Trophoblast cell (in vitro differentiated cells and primary cell): ENCODE results near the gene LTBR.
A peak's percentile ranks its signal among the peaks of the same experiment; 100 is the strongest.
"Not testable (repeated sequence)": the region's sequence is repeated elsewhere in the genome, so short reads cannot be mapped to it uniquely, and the experiment has no call there.

Experiments
- DNase-seq, 2 donors: peaks; one replicate each; pipeline ENCODE4 v3.0.0-alpha.2; 2016
- H2AFZ ChIP-seq: 2 replicates; pipeline ENCODE4 v1.6.1; 2013; ENCODE audit warnings: low read length, moderate library complexity, mild to moderate bottlenecking; ENCODE audit not compliant: insufficient read depth, poor library complexity
- H2AK5ac ChIP-seq: 2 replicates; pipeline ENCODE4 v1.6.1; 2013; ENCODE audit warnings: mild to moderate bottlenecking, low read length
- H2BK120ac ChIP-seq: 2 replicates; pipeline ENCODE4 v1.6.1; 2013; ENCODE audit warnings: low read length, mild to moderate bottlenecking, moderate library complexity; ENCODE audit not compliant: insufficient read depth, poor library complexity
- H2BK12ac ChIP-seq: 2 replicates; pipeline ENCODE4 v1.6.1; 2013; ENCODE audit warnings: mild to moderate bottlenecking, low read length, moderate library complexity
- H2BK5ac ChIP-seq: 2 replicates; pipeline ENCODE4 v1.6.1; 2013; ENCODE audit warnings: low read length, low read depth, moderate library complexity, mild to moderate bottlenecking; ENCODE audit not compliant: poor library complexity
- H3K14ac ChIP-seq: 2 replicates; pipeline ENCODE4 v1.6.1; 2013; ENCODE audit warnings: mild to moderate bottlenecking, low read length
- H3K18ac ChIP-seq: 2 replicates; pipeline ENCODE4 v1.6.1; 2013; ENCODE audit warnings: mild to moderate bottlenecking, low read length
- H3K23ac ChIP-seq: 2 replicates; pipeline ENCODE4 v1.6.1; 2013; ENCODE audit warnings: low read length
- H3K27ac ChIP-seq: 2 replicates; pipeline ENCODE4 v1.5.1; 2013; ENCODE audit warnings: low read depth, mild to moderate bottlenecking, inconsistent platforms, low read length, moderate library complexity
- H3K27me3 ChIP-seq: 2 replicates; pipeline ENCODE4 v1.6.1; 2013; ENCODE audit warnings: inconsistent platforms, mild to moderate bottlenecking, low read length, moderate library complexity; ENCODE audit not compliant: insufficient read depth
- H3K36me3 ChIP-seq, 2 experiments: 1 replicate in 1 of 2; 2 replicates in 1 of 2; pipeline ENCODE4 v1.6.1; 2013; ENCODE audit warnings: low read length in 2 of 2, mild to moderate bottlenecking in 2 of 2, moderate library complexity in 1 of 2; ENCODE audit not compliant: insufficient read depth in 2 of 2, control insufficient read depth in 1 of 2
- H3K4ac ChIP-seq: 2 replicates; pipeline ENCODE4 v1.6.1; 2013; ENCODE audit warnings: low read depth, mild to moderate bottlenecking, low read length, moderate library complexity
- H3K4me1 ChIP-seq, 2 experiments: 1 replicate in 1 of 2; 2 replicates in 1 of 2; pipeline ENCODE4 v1.6.1; 2013; ENCODE audit warnings: low read length in 2 of 2, mild to moderate bottlenecking in 2 of 2, moderate library complexity in 1 of 2; ENCODE audit not compliant: insufficient read depth in 2 of 2, control insufficient read depth in 1 of 2
- H3K4me2 ChIP-seq: 2 replicates; pipeline ENCODE4 v1.6.1; 2013; ENCODE audit warnings: inconsistent platforms, mild to moderate bottlenecking, low read length, moderate library complexity
- H3K4me3 ChIP-seq: 2 replicates; pipeline ENCODE4 v1.5.1; 2013; ENCODE audit warnings: mild to moderate bottlenecking, low read depth, low read length, inconsistent platforms
- H3K79me1 ChIP-seq: one replicate; pipeline ENCODE4 v1.6.1; 2013; ENCODE audit warnings: low read length
- H3K79me2 ChIP-seq: 2 replicates; pipeline ENCODE4 v1.6.1; 2013; ENCODE audit warnings: low read length, mild to moderate bottlenecking; ENCODE audit not compliant: control insufficient read depth, insufficient read depth, poor library complexity
- H3K9ac ChIP-seq: 2 replicates; pipeline ENCODE4 v1.6.1; 2013; ENCODE audit warnings: mild to moderate bottlenecking, low read length
- H3K9me3 ChIP-seq: 2 replicates; pipeline ENCODE4 v1.6.1; 2013; ENCODE audit warnings: low read depth, mild to moderate bottlenecking, control low read depth, inconsistent platforms, low read length; ENCODE audit not compliant: insufficient read depth
- H4K12ac ChIP-seq: 2 replicates; pipeline ENCODE4 v1.6.1; 2013; ENCODE audit warnings: low read depth, mild to moderate bottlenecking, low read length, moderate library complexity
- H4K8ac ChIP-seq: 2 replicates; pipeline ENCODE4 v1.6.1; 2013; ENCODE audit warnings: low read depth, mild to moderate bottlenecking, low read length, moderate library complexity
- H4K91ac ChIP-seq: one replicate; pipeline ENCODE4 v1.6.1; 2013; ENCODE audit warnings: low read depth, mild to moderate bottlenecking, low read length, moderate library complexity
- WGBS: extraction: QIAGEN DNeasy Blood & Tissue Kit; methylation state at CpG from one replicate; pipeline ENCODE4 v1.1.7; 2013; ENCODE audit warnings: missing lambda C conversion rate; ENCODE audit not compliant: insufficient read length, insufficient coverage; ENCODE audit errors: extremely low coverage; 5-methylcytosine and 5-hydroxymethylcytosine counted together

The LTBR gene

DNA sequence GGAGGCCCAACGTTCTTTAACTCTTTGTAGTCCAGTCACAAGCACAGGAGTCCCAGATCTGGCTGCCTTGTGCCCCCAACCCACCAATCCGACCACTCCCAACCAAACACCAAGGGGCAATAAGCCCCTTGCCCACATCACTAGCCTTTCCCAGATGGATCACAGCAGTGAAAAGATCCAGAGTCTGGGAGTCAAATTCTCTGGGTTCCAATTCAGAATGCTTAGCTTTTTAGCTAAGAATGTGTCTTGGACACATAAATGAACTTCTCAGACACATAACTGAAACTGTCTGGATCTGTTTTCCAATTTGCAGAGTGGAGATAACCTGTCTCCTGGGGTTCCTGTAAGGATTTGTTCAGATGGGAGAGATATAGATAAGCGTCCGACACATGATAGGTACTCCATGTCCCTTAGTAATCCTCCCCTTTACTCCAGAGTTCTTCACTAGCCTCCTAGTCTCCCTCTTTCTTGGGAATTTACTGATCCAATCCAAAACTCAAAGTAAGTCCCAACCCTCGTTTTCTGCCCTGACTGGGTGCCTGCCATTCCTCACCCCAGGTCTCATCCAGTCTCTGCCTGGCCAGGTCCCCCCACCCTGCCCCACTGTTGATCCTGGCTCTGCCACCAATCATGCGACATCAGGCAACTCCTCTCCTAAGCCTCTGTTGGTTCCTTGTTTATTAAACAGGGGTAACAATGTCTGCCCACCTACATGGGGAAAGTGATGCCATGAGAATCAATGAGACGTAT is 41.6 kb upstream of the LTBR start:
- no peaks in the 10 kb centered on the region for H3K9me3 ChIP-seq
- no peak overlapping the region for H3K9ac ChIP-seq
- H3K36me3 ChIP-seq = peaks cover 0 to under 1% of the 10 kb centered on the region in 2 experiments
- H2BK12ac ChIP-seq = peak overlapping the region; percentile 90
- H2BK5ac ChIP-seq = peak overlapping the region; percentile 77
- H2BK120ac ChIP-seq = peak overlapping the region; percentile 69
- H4K8ac ChIP-seq = peak overlapping the region; percentile 92
- H3K18ac ChIP-seq = peak overlapping the region; percentile 82
- peak overlapping the region; percentile 91 for H2AK5ac ChIP-seq
- H3K14ac ChIP-seq = peak overlapping the region; percentile 74
- no peaks in the 10 kb centered on the region for H3K27me3 ChIP-seq
- peaks cover 24% of the 10 kb centered on the region for H3K79me2 ChIP-seq
- H4K91ac ChIP-seq = peak overlapping the region; percentile 79
- no CpG with 5 or more reads among the region's 7 CpGs for WGBS
- H3K4ac ChIP-seq = peak overlapping the region; percentile 66
- H4K12ac ChIP-seq = no peak overlapping the region
- peak overlapping the region; percentile 96 for H3K4me2 ChIP-seq
- H3K4me3 ChIP-seq = peak overlapping the region; percentile 93
- no peak overlapping the region for H2AFZ ChIP-seq
- H3K23ac ChIP-seq = no peak overlapping the region
- H3K4me1 ChIP-seq = peaks cover 25 to 42% of the 10 kb centered on the region in 2 experiments
- H3K27ac ChIP-seq = peak overlapping the region; percentile 75
- H3K79me1 ChIP-seq = peaks cover 23% of the 10 kb centered on the region
- no peak for DNase-seq

- no peak overlapping the region for H4K91ac ChIP-seq
- H3K36me3 ChIP-seq = no peaks in the 10 kb centered on the region
- H3K4ac ChIP-seq = no peak overlapping the region
- no peak overlapping the region for H4K8ac ChIP-seq
- H2AFZ ChIP-seq = no peak overlapping the region
- H2BK5ac ChIP-seq = no peak overlapping the region
- H3K79me1 ChIP-seq = peaks cover 22% of the 10 kb centered on the region
- no peaks in the 10 kb centered on the region for H3K27me3 ChIP-seq
- no peak overlapping the region for H3K18ac ChIP-seq
- H3K27ac ChIP-seq = no peak overlapping the region
- WGBS = no CpG with 5 or more reads among the region's 5 CpGs
- no peak for DNase-seq
- peak overlapping the region; percentile 4 for H2AK5ac ChIP-seq
- no peak overlapping the region for H3K14ac ChIP-seq
- H3K4me2 ChIP-seq = no peak overlapping the region
- H3K9ac ChIP-seq = no peak overlapping the region
- peaks cover 16 to 30% of the 10 kb centered on the region in 2 experiments for H3K4me1 ChIP-seq
- peak overlapping the region; percentile 29 for H2BK12ac ChIP-seq
- no peak overlapping the region for H3K23ac ChIP-seq
- H2BK120ac ChIP-seq = no peak overlapping the region
- H4K12ac ChIP-seq = no peak overlapping the region
- H3K4me3 ChIP-seq = no peak overlapping the region
- H3K79me2 ChIP-seq = peaks cover 22% of the 10 kb centered on the region
- H3K9me3 ChIP-seq = peaks cover 2% of the 10 kb centered on the region
Observed at GRCh38 chr12:6343518-6343917, 40.4 kb upstream of the LTBR start.

DNA sequence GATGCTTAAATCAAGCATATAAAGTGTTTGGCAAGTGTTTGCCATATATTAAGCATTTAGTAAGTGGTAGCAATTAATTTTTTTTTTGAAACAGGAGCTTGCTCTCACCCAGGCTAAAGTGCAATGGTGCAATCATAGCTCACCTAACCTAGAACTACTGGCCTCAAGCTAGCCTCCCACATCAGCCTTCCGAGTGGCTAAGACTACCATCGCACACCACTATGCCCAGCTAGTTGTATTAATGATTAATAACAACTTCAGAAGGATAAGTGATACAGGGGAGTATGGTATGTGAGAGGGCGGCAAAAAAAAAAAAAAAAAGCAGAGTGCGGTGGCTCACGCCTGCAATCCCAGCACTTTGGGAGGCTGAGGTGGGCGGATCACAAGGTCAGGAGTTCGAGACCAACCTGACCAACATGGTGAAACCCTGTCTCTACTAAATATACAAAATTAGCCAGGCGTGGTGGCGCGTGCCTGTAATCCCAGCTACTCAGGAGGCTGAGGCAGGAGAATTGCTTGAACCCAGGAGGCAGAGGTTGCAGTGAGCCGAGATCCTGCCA is 39.8 kb upstream of the LTBR start:
- H3K4me2 ChIP-seq, H2AK5ac ChIP-seq, H3K36me3 ChIP-seq, H2BK12ac ChIP-seq, H3K14ac ChIP-seq, H4K8ac ChIP-seq, H3K9me3 ChIP-seq, H2BK5ac ChIP-seq, H3K23ac ChIP-seq, DNase-seq, H3K18ac ChIP-seq, H4K91ac ChIP-seq, H3K27ac ChIP-seq, H3K4ac ChIP-seq, H3K4me3 ChIP-seq, H2AFZ ChIP-seq, H4K12ac ChIP-seq, H3K27me3 ChIP-seq, H3K9ac ChIP-seq, H2BK120ac ChIP-seq: not testable (repeated sequence)
- H3K4me1 ChIP-seq = peaks cover 13 to 26% of the 10 kb centered on the region in 2 experiments
- no CpG with 5 or more reads among the region's 11 CpGs for WGBS
- H3K79me2 ChIP-seq = peaks cover 19% of the 10 kb centered on the region
- H3K79me1 ChIP-seq = peaks cover 22% of the 10 kb centered on the region

GRCh38 chr12:6345319-6346091 is 38.5 kb upstream of the LTBR start:
- H3K14ac ChIP-seq = no peak overlapping the region
- H3K4me2 ChIP-seq = no peak overlapping the region
- H4K8ac ChIP-seq = no peak overlapping the region
- H3K4me1 ChIP-seq = peaks cover 8 to 14% of the 10 kb centered on the region in 2 experiments
- no CpG with 5 or more reads among the region's 10 CpGs for WGBS
- no peak overlapping the region for H4K91ac ChIP-seq
- H3K79me2 ChIP-seq = peaks cover 13% of the 10 kb centered on the region
- no peak overlapping the region for H2AK5ac ChIP-seq
- H3K79me1 ChIP-seq = peaks cover 19% of the 10 kb centered on the region
- H3K4ac ChIP-seq = no peak overlapping the region
- H2BK12ac ChIP-seq = no peak overlapping the region
- peak; percentile 95 to 98 for DNase-seq
- H2AFZ ChIP-seq = no peak overlapping the region
- H4K12ac ChIP-seq = no peak overlapping the region
- no peak overlapping the region for H3K23ac ChIP-seq
- H3K18ac ChIP-seq = no peak overlapping the region
- H3K4me3 ChIP-seq = no peak overlapping the region
- H2BK5ac ChIP-seq = no peak overlapping the region
- H2BK120ac ChIP-seq = no peak overlapping the region
- H3K9ac ChIP-seq = no peak overlapping the region
- H3K9me3 ChIP-seq = peaks cover 2% of the 10 kb centered on the region
- no peaks in the 10 kb centered on the region for H3K36me3 ChIP-seq
- no peaks in the 10 kb centered on the region for H3K27me3 ChIP-seq
- H3K27ac ChIP-seq = no peak overlapping the region
